Neural progenitor cell (in vitro differentiated cells): ENCODE results near the gene KDM8. TPM values are rescaled to one million over a fixed set of nuclear protein-coding genes. Genes with fewer than 3 reads are reported as not detected.
"Not testable (repeated sequence)": the region's sequence is repeated elsewhere in the genome, so short reads cannot be mapped to it uniquely, and the experiment has no call there.

Source experiments
- DNase-seq: peaks from one replicate; pipeline ENCODE4 v3.0.0-alpha.2; 2016; ENCODE audit warnings: low spot score
- H2AFZ ChIP-seq: fragments of 200-600 bp; sonication (generic); replicated peaks from 2 replicates; pipeline ENCODE4 v1.6.1; 2016; ENCODE audit warnings: antibody characterized with exemption
- H3F3A ChIP-seq: fragments of 200-600 bp; sonication (generic); 2 replicates; pipeline ENCODE4 v1.6.1; 2016; ENCODE audit warnings: antibody characterized with exemption, low read depth
- H3K27ac ChIP-seq: fragments of 200-600 bp; sonication (generic); 2 replicates; pipeline ENCODE4 v1.5.1; 2016; ENCODE audit warnings: mild to moderate bottlenecking
- H3K27me3 ChIP-seq: fragments of 200-600 bp; sonication (generic); 2 replicates; pipeline ENCODE4 v1.6.1; 2016; ENCODE audit warnings: mild to moderate bottlenecking, moderate library complexity
- H3K36me3 ChIP-seq: fragments of 200-600 bp; sonication (generic); 2 replicates; pipeline ENCODE4 v1.5.1; 2016
- H3K4me1 ChIP-seq: fragments of 200-600 bp; sonication (generic); 2 replicates; pipeline ENCODE4 v1.6.1; 2016; ENCODE audit warnings: mixed run types
- H3K4me2 ChIP-seq: fragments of 200-600 bp; sonication (generic); 2 replicates; pipeline ENCODE4 v1.6.1; 2016
- H3K4me3 ChIP-seq: fragments of 200-600 bp; sonication (generic); 2 replicates; pipeline ENCODE4 v1.5.1; 2016
- H3K79me2 ChIP-seq: fragments of 200-600 bp; sonication (generic); 2 replicates; pipeline ENCODE4 v1.6.1; 2016; ENCODE audit warnings: low read depth
- H3K9ac ChIP-seq: fragments of 200-600 bp; sonication (generic); 2 replicates; pipeline ENCODE4 v1.6.1; 2016
- H3K9me3 ChIP-seq: fragments of 200-600 bp; sonication (generic); 2 replicates; pipeline ENCODE4 v1.5.1; 2016; ENCODE audit warnings: low read depth
- H4K20me1 ChIP-seq: fragments of 200-600 bp; sonication (generic); 2 replicates; pipeline ENCODE4 v1.6.1; 2016; ENCODE audit warnings: low read depth
- H3K27ac Mint-ChIP-seq: 3 replicates; pipeline ENCODE4 v1.8.0; 2021; ENCODE audit warnings: mixed read lengths
- H3K27me3 Mint-ChIP-seq: 2 replicates; pipeline ENCODE4 v1.8.0; 2022; ENCODE audit warnings: low read depth, mild to moderate bottlenecking, inconsistent platforms, moderate library complexity, mixed read lengths; ENCODE audit not compliant: insufficient read depth
- H3K36me3 Mint-ChIP-seq: 3 replicates; pipeline ENCODE4 v1.8.0; 2021; ENCODE audit warnings: mixed read lengths
- H3K4me1 Mint-ChIP-seq: 3 replicates; pipeline ENCODE4 v1.8.0; 2021; ENCODE audit warnings: mixed read lengths
- H3K4me3 Mint-ChIP-seq: 3 replicates; pipeline ENCODE4 v1.8.0; 2021; ENCODE audit warnings: mild to moderate bottlenecking, moderate library complexity, mixed read lengths
- H3K9me3 Mint-ChIP-seq: 3 replicates; pipeline ENCODE4 v1.8.0; 2020; ENCODE audit warnings: mixed read lengths
- CTCF ChIP-seq: fragments of 200-600 bp; sonication (generic); IDR thresholded peaks from 2 replicates; pipeline ENCODE4 v1.5.1; 2017; ENCODE audit warnings: antibody characterized with exemption, mild to moderate bottlenecking
- EZH2 ChIP-seq: fragments of 200-600 bp; sonication (generic); IDR thresholded peaks from 2 replicates; pipeline ENCODE4 v1.6.1; 2017; ENCODE audit warnings: antibody characterized with exemption, mild to moderate bottlenecking, moderate library complexity
- EZH2phosphoT487 ChIP-seq: fragments of 200-600 bp; sonication (generic); IDR thresholded peaks from 2 replicates; pipeline ENCODE4 v1.6.1; 2017; ENCODE audit warnings: antibody characterized with exemption
- total RNA-seq: library from RNA; depleted of rRNA; stranded (reverse); fragments of >200 nt; gene quantifications from 2 replicates; pipeline ENCODE4 v1.2.3, GENCODE V29; 2015; ENCODE audit warnings: low replicate concordance

The KDM8 gene
- total RNA-seq, 1 donor from 2014 or later, result 6.5 TPM

DNA sequence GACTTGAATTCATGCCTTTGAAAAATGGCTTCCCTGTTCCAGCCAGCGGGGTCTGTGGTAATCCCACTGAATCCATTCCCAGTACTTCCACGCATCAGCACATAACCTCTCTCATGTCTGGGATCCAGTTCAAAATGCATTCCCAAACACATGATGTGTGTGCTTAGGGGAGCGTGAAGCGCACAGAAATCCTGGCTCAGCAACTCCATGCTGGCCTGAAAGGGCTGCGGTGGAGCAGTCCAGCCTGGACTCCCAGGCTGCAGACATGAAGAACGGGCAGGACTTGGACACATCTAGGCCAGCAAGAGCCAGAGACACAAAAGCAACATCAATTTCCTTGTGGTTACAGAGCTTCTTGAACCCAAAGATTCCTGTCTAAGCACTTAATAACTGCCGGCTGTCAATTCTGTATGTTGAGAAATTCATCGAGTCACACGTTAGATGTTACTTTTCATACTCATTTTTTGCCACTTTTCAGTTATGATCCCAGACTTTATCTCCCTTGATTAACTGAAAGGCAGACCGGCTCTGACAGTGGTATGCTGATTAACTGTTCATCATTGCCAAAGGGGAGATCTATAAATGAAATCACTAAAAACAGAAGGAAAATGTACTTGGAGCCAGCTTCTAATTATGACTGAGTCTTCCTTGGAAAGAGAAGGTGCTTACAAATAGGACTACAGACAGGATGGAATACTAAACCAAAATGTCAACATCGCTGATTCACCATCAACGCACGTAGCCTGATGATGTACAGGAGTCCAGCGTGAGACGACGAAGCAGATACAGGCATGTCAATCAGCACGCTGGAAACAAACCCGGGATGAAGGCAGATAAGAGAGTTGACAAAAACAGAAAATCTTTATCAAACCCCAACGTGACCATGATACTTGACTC, 42.2 kb downstream of the KDM8 start:
- Histone ChIP-seq H3K27me3 (no peaks in the 10 kb centered on the region), H3K9ac (no peak overlapping the region), H3K9me3 (no peaks in the 10 kb centered on the region), H2AFZ (no peak overlapping the region), H3F3A (peaks cover 20% of the 10 kb centered on the region), H3K36me3 (no peaks in the 10 kb centered on the region), H3K27ac (no peak overlapping the region), H3K4me1 (peaks cover 20% of the 10 kb centered on the region), H3K4me3 (no peak overlapping the region), H3K4me2 (no peak overlapping the region), H3K79me2 (no peaks in the 10 kb centered on the region), H4K20me1 (peaks cover 25% of the 10 kb centered on the region)
- no peak overlapping the region for H3K27ac Mint-ChIP-seq
- no peaks in the 10 kb centered on the region for H3K9me3 Mint-ChIP-seq
- peaks cover 37% of the 10 kb centered on the region for H3K4me1 Mint-ChIP-seq
- no peak for DNase-seq
- peaks cover 8% of the 10 kb centered on the region for H3K27me3 Mint-ChIP-seq
- H3K36me3 Mint-ChIP-seq, result no peaks in the 10 kb centered on the region
- no peak for TF ChIP-seq EZH2phosphoT487
- no peak for TF ChIP-seq EZH2
- TF ChIP-seq CTCF, result no peak
- H3K4me3 Mint-ChIP-seq, result no peak overlapping the region

DNA sequence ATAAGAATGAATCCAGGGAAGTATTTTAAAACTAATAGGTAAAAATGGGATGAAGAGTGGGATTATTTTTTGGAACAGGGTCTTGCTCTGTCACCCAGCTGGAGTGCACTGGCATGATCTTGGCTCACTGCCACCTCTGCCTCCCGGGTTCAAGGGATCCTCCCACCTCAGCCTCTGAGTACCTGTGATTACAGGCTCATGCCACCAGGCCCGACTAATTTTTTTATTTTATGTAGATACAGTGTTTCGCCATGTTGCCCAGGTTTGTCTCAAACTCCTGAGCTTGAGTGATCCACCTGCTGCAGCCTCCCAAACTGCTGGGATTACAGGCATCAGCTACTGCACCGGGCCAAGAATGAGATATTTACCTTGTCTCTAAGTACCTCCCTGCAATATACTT, 43.1 kb downstream of the KDM8 start:
- Histone ChIP-seq H3K27ac (no peak overlapping the region), H3K79me2 (no peaks in the 10 kb centered on the region), H3K4me3 (no peak overlapping the region), H3K36me3 (no peaks in the 10 kb centered on the region), H2AFZ (no peak overlapping the region), H4K20me1 (peaks cover 25% of the 10 kb centered on the region), H3K4me1 (peaks cover 27% of the 10 kb centered on the region), H3K9ac (no peak overlapping the region), H3F3A (peaks cover 28% of the 10 kb centered on the region), H3K9me3 (no peaks in the 10 kb centered on the region), H3K27me3 (no peaks in the 10 kb centered on the region), H3K4me2 (no peak overlapping the region)
- TF ChIP-seq EZH2phosphoT487 (no peak), EZH2 (no peak), CTCF (no peak)
- H3K9me3 Mint-ChIP-seq, result no peaks in the 10 kb centered on the region
- H3K27ac Mint-ChIP-seq, result no peak overlapping the region
- no peak for DNase-seq
- no peak overlapping the region for H3K4me3 Mint-ChIP-seq
- no peaks in the 10 kb centered on the region for H3K36me3 Mint-ChIP-seq
- H3K27me3 Mint-ChIP-seq, result peaks cover 8% of the 10 kb centered on the region
- H3K4me1 Mint-ChIP-seq, result peaks cover 37% of the 10 kb centered on the region

- not testable (repeated sequence) for H3K27ac Mint-ChIP-seq, H3K27me3 ChIP-seq, H3K4me2 ChIP-seq, H2AFZ ChIP-seq, H3K27me3 Mint-ChIP-seq, H3K4me3 ChIP-seq, H3K9me3 Mint-ChIP-seq, H3K9ac ChIP-seq, H3K9me3 ChIP-seq, H3K36me3 Mint-ChIP-seq, H3K27ac ChIP-seq, H3K79me2 ChIP-seq, H3K36me3 ChIP-seq, H3K4me3 Mint-ChIP-seq, DNase-seq
- Histone ChIP-seq H4K20me1 (peaks cover 25% of the 10 kb centered on the region), H3F3A (peaks cover 29% of the 10 kb centered on the region), H3K4me1 (peaks cover 34% of the 10 kb centered on the region)
- peaks cover 31% of the 10 kb centered on the region for H3K4me1 Mint-ChIP-seq
Measured at GRCh38 chr16:27247076-27247475, 43.8 kb downstream of the KDM8 start.

GRCh38 chr16:27248036-27248435, 44.7 kb downstream of the KDM8 start:
- no peak for DNase-seq
- H3K9ac ChIP-seq, result no peak overlapping the region
- H3K4me3 Mint-ChIP-seq, result no peak overlapping the region
- no peaks in the 10 kb centered on the region for H3K27me3 ChIP-seq
- no peak overlapping the region for H2AFZ ChIP-seq
- H3K9me3 ChIP-seq, result no peaks in the 10 kb centered on the region
- no peaks in the 10 kb centered on the region for H3K9me3 Mint-ChIP-seq
- peaks cover 4% of the 10 kb centered on the region for H3K27me3 Mint-ChIP-seq
- no peak overlapping the region for H3K27ac Mint-ChIP-seq
- no peaks in the 10 kb centered on the region for H3K36me3 ChIP-seq
- H3K79me2 ChIP-seq, result no peaks in the 10 kb centered on the region
- H3K36me3 Mint-ChIP-seq, result no peaks in the 10 kb centered on the region
- H3K4me3 ChIP-seq, result no peak overlapping the region
- peaks cover 29% of the 10 kb centered on the region for H3F3A ChIP-seq
- H3K4me2 ChIP-seq, result no peak overlapping the region
- peaks cover 28% of the 10 kb centered on the region for H3K4me1 ChIP-seq
- peaks cover 18% of the 10 kb centered on the region for H4K20me1 ChIP-seq
- TF ChIP-seq EZH2 (no peak), CTCF (no peak), EZH2phosphoT487 (no peak)
- no peak overlapping the region for H3K27ac ChIP-seq
- peaks cover 21% of the 10 kb centered on the region for H3K4me1 Mint-ChIP-seq

DNA sequence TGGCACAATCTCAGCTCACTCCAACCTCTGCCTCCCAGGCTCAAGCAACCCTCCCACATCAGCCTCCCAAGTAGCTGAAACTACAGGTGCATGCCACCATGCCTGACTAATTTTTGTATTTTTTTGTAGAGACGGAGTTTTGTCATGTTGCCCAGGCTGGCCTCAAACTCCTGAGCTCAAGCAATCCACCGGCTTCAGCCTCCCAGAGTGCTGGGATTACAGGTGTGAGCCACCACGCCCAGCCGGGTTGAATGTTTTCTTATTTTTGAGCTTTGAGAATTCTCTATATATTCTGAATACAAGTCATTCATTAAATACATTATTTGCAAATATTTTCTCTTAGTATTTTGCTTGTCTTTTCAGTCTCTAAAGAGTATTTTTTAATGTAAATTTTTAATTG, 45.6 kb downstream of the KDM8 start:
- peaks cover 24% of the 10 kb centered on the region for H3K4me1 ChIP-seq
- H3K27me3 Mint-ChIP-seq, H3K4me2 ChIP-seq, H3K4me3 Mint-ChIP-seq, H3K79me2 ChIP-seq, DNase-seq, H3K27me3 ChIP-seq, H3K4me3 ChIP-seq, H2AFZ ChIP-seq, H3K36me3 Mint-ChIP-seq, H3K9ac ChIP-seq, H3K9me3 Mint-ChIP-seq, H4K20me1 ChIP-seq, H3K36me3 ChIP-seq, H3K9me3 ChIP-seq: not testable (repeated sequence)
- peak overlapping the region; percentile 50 for H3K27ac Mint-ChIP-seq
- H3K27ac ChIP-seq, result peak overlapping the region; percentile 83
- H3K4me1 Mint-ChIP-seq, result peaks cover 14% of the 10 kb centered on the region
- peaks cover 29% of the 10 kb centered on the region for H3F3A ChIP-seq
